WTC11 (cell line): ENCODE measurements around the gene PPP1R9A. TPM values are rescaled to one million over a fixed set of nuclear protein-coding genes. Genes with fewer than 3 reads are reported as not detected.

Source experiments
- ATAC-seq: fragments of 200-7000 bp; cut with Tn5 transposase; 2 replicates; pipeline ENCODE4 v1.10.0; 2021; ENCODE audit warnings: mild to moderate bottlenecking, moderate library complexity
- CTCF ChIA-PET: fragments of 300-600 bp; sonication (Branson Sonifier 250); formaldehyde crosslinking; loops from one replicate; lab custom pipeline; 2021; ENCODE audit warnings: antibody characterized with exemption; lab: Charles Lee
- POLR2A ChIA-PET: fragments of 350-600 bp; sonication (Branson Sonifier 250); formaldehyde crosslinking; loops from one replicate; lab custom pipeline; 2021; ENCODE audit warnings: antibody characterized with exemption; lab: Charles Lee
- DNase-seq: peaks from one replicate; pipeline ENCODE4 v3.0.0; 2021; ENCODE audit warnings: low spot score
- H3K27ac Mint-ChIP-seq: 2 replicates; pipeline ENCODE4 v1.8.0; 2021; ENCODE audit warnings: mixed read lengths
- H3K27me3 Mint-ChIP-seq: 2 replicates; pipeline ENCODE4 v1.8.0; 2021; ENCODE audit warnings: low read depth, mild to moderate bottlenecking, moderate library complexity, mixed read lengths
- H3K36me3 Mint-ChIP-seq: 2 replicates; pipeline ENCODE4 v1.8.0; 2021; ENCODE audit warnings: mixed read lengths
- H3K4me1 Mint-ChIP-seq: 2 replicates; pipeline ENCODE4 v1.8.0; 2022; ENCODE audit warnings: mixed read lengths
- H3K4me3 Mint-ChIP-seq: 2 replicates; pipeline ENCODE4 v1.8.0; 2021; ENCODE audit warnings: mild to moderate bottlenecking, moderate library complexity, mixed read lengths
- H3K9me3 Mint-ChIP-seq: 2 replicates; pipeline ENCODE4 v1.8.0; 2021; ENCODE audit warnings: mixed read lengths
- FOXJ3 ChIP-seq: sonication (generic); formaldehyde crosslinking; IDR thresholded peaks from 2 replicates; pipeline ENCODE4 v1.9.0; 2021; ENCODE audit warnings: missing genetic modification reagents, mild to moderate bottlenecking, borderline replicate concordance
- HMGA2 ChIP-seq: fragments of 250-450 bp; sonication (Bioruptor Pico); IDR thresholded peaks from 2 replicates; pipeline ENCODE4 v1.4.0; 2021; ENCODE audit warnings: mild to moderate bottlenecking, moderate library complexity
- JAZF1 ChIP-seq: fragments of 250-450 bp; sonication (Bioruptor Pico); IDR thresholded peaks from 2 replicates; pipeline ENCODE4 v1.9.0; 2021; ENCODE audit warnings: moderate library complexity, mild to moderate bottlenecking, inconsistent platforms
- KAT7 ChIP-seq: sonication (generic); formaldehyde crosslinking; IDR thresholded peaks from 2 replicates; pipeline ENCODE4 v1.8.1; 2023; ENCODE audit warnings: missing genetic modification reagents, mild to moderate bottlenecking, borderline replicate concordance
- MXD4 ChIP-seq: fragments of 250-450 bp; sonication (Bioruptor Pico); IDR thresholded peaks from 2 replicates; pipeline ENCODE4 v1.8.0; 2021; ENCODE audit warnings: mild to moderate bottlenecking, moderate library complexity, borderline replicate concordance
- NFYB ChIP-seq: sonication (generic); formaldehyde crosslinking; conservative IDR thresholded peaks from 2 replicates; pipeline ENCODE4 v1.8.0; 2022; ENCODE audit warnings: low read depth, missing genetic modification reagents
- NR3C1 ChIP-seq: sonication (generic); formaldehyde crosslinking; conservative IDR thresholded peaks from 2 replicates; pipeline ENCODE4 v1.8.1; 2023; ENCODE audit warnings: low read depth, mild to moderate bottlenecking, missing genetic modification reagents
- SMAD3 ChIP-seq: sonication (generic); formaldehyde crosslinking; IDR thresholded peaks from 2 replicates; pipeline ENCODE4 v1.8.0; 2022; ENCODE audit warnings: missing genetic modification reagents, mild to moderate bottlenecking, borderline replicate concordance
- SMAD4 ChIP-seq: sonication (generic); formaldehyde crosslinking; IDR thresholded peaks from 2 replicates; pipeline ENCODE4 v1.8.0; 2022; ENCODE audit warnings: mild to moderate bottlenecking, missing genetic modification reagents
- ZBTB21 ChIP-seq: sonication (generic); formaldehyde crosslinking; IDR thresholded peaks from 2 replicates; pipeline ENCODE4 v1.8.1; 2023; ENCODE audit warnings: mild to moderate bottlenecking, missing genetic modification reagents, borderline replicate concordance
- ZNF121 ChIP-seq: sonication (generic); formaldehyde crosslinking; IDR thresholded peaks from 2 replicates; pipeline ENCODE4 v1.8.0; 2023; ENCODE audit warnings: missing genetic modification reagents
- ZNF219 ChIP-seq: sonication (generic); formaldehyde crosslinking; IDR thresholded peaks from 2 replicates; pipeline ENCODE4 v1.8.0; 2023; ENCODE audit warnings: missing genetic modification reagents, mild to moderate bottlenecking, borderline replicate concordance
- ZNF396 ChIP-seq: fragments of 250-450 bp; sonication (Bioruptor Pico); IDR thresholded peaks from 2 replicates; pipeline ENCODE4 v1.8.0; 2021; ENCODE audit warnings: mild to moderate bottlenecking, moderate library complexity, borderline replicate concordance
- ZNF671 ChIP-seq: fragments of 250-450 bp; sonication (Bioruptor Pico); IDR thresholded peaks from 2 replicates; pipeline ENCODE4 v1.8.0; 2021; ENCODE audit warnings: mild to moderate bottlenecking
- total RNA-seq: library from RNA; stranded (reverse); gene quantifications from 3 replicates; pipeline ENCODE4 v1.2.3, GENCODE V29; 2021
- TF ChIP-seq, protein P1 (sequence below): fragments of 200-600 bp; IDR thresholded peaks from 2 replicates; pipeline ENCODE4 v1.8.0; 2022; ENCODE audit warnings: antibody characterized with exemption
- TF ChIP-seq, protein P2 (sequence below): sonication (generic); formaldehyde crosslinking; IDR thresholded peaks from 2 replicates; pipeline ENCODE4 v1.8.0; 2022; ENCODE audit warnings: mild to moderate bottlenecking, missing genetic modification reagents
- TF ChIP-seq, protein P3 (sequence below): sonication (generic); formaldehyde crosslinking; IDR thresholded peaks from 2 replicates; pipeline ENCODE4 v1.8.1; 2023; ENCODE audit warnings: mild to moderate bottlenecking, missing genetic modification reagents, borderline replicate concordance
- TF ChIP-seq, protein P4 (sequence below): sonication (generic); formaldehyde crosslinking; IDR thresholded peaks from 2 replicates; pipeline ENCODE4 v1.8.1; 2022; ENCODE audit warnings: mild to moderate bottlenecking, moderate library complexity, missing genetic modification reagents
- TF ChIP-seq, protein P5 (sequence below): fragments of 250-450 bp; sonication (Bioruptor Pico); IDR thresholded peaks from 2 replicates; pipeline ENCODE4 v1.9.0; 2021; ENCODE audit warnings: mild to moderate bottlenecking

PPP1R9A gene
- total RNA-seq, 1 experiment from 2014 or later = 16.8 TPM

DNA sequence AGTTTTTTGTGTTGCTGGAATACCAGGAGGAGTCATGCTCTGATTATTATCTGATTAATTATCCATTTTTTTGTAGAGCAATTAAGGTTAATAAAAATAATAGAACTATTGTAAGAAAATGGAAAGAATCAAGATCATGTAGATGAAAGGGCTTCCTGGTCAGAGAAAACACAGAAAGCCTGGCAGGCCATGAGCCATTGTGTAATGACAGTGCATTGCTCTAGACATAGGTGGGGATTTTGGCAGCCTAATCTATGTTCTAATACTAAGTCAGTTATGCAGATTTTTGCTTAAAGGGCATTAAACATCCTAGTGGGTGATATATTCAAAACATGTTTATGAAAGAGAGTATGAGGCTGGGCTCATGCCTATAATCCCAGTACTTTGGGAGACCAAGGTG lies 198.2 kb downstream of the PPP1R9A start (continued):
- TF ChIP-seq, protein P1, sequence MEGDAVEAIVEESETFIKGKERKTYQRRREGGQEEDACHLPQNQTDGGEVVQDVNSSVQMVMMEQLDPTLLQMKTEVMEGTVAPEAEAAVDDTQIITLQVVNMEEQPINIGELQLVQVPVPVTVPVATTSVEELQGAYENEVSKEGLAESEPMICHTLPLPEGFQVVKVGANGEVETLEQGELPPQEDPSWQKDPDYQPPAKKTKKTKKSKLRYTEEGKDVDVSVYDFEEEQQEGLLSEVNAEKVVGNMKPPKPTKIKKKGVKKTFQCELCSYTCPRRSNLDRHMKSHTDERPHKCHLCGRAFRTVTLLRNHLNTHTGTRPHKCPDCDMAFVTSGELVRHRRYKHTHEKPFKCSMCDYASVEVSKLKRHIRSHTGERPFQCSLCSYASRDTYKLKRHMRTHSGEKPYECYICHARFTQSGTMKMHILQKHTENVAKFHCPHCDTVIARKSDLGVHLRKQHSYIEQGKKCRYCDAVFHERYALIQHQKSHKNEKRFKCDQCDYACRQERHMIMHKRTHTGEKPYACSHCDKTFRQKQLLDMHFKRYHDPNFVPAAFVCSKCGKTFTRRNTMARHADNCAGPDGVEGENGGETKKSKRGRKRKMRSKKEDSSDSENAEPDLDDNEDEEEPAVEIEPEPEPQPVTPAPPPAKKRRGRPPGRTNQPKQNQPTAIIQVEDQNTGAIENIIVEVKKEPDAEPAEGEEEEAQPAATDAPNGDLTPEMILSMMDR = no peak
- TF ChIP-seq KAT7 (CRISPR knock-in tag) (no peak), SMAD3 (CRISPR knock-in tag) (no peak), JAZF1 (CRISPR knock-in tag) (no peak), SMAD4 (CRISPR knock-in tag) (no peak)

DNA sequence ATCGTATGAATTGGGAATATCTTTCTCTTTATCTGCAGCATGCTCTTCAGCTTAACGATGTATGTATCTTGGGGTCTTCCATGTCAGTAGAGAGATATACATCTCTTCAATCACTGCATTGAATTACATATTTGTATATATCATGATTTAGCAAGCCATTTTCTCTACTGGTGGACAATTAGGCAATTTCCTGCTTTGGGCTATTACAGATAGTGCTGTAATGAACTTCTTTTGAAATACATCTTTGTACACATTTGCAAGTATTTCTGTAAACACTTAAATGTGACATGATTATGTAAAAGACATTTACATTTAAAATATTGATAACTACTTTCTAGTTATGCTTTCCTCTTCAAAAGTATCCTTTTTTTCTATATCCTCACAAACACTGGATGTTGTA lies 199.0 kb downstream of the PPP1R9A start:
- Mint-ChIP-seq H3K4me1 (peaks cover 8% of the 10 kb centered on the region), H3K9me3 (peaks cover 2% of the 10 kb centered on the region; the same call in 1 of the 2 replicates), H3K36me3 (no peaks in the 10 kb centered on the region), H3K4me3 (no peak overlapping the region), H3K27ac (no peak overlapping the region), H3K27me3 (no peaks in the 10 kb centered on the region)
- TF ChIP-seq ZBTB21 (no peak), ZNF121 (CRISPR knock-in tag) (no peak), ZNF396 (CRISPR knock-in tag) (no peak), KAT7 (CRISPR knock-in tag) (no peak), FOXJ3 (no peak), HMGA2 (no peak), MXD4 (CRISPR knock-in tag) (no peak), ZNF219 (CRISPR knock-in tag) (no peak), NFYB (CRISPR knock-in tag) (no peak), SMAD3 (CRISPR knock-in tag) (no peak), NR3C1 (CRISPR knock-in tag) (no peak), ZNF671 (no peak)
- TF ChIP-seq, protein P2, sequence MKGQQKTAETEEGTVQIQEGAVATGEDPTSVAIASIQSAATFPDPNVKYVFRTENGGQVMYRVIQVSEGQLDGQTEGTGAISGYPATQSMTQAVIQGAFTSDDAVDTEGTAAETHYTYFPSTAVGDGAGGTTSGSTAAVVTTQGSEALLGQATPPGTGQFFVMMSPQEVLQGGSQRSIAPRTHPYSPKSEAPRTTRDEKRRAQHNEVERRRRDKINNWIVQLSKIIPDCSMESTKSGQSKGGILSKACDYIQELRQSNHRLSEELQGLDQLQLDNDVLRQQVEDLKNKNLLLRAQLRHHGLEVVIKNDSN (CRISPR knock-in tag) = no peak
- TF ChIP-seq, protein P3, sequence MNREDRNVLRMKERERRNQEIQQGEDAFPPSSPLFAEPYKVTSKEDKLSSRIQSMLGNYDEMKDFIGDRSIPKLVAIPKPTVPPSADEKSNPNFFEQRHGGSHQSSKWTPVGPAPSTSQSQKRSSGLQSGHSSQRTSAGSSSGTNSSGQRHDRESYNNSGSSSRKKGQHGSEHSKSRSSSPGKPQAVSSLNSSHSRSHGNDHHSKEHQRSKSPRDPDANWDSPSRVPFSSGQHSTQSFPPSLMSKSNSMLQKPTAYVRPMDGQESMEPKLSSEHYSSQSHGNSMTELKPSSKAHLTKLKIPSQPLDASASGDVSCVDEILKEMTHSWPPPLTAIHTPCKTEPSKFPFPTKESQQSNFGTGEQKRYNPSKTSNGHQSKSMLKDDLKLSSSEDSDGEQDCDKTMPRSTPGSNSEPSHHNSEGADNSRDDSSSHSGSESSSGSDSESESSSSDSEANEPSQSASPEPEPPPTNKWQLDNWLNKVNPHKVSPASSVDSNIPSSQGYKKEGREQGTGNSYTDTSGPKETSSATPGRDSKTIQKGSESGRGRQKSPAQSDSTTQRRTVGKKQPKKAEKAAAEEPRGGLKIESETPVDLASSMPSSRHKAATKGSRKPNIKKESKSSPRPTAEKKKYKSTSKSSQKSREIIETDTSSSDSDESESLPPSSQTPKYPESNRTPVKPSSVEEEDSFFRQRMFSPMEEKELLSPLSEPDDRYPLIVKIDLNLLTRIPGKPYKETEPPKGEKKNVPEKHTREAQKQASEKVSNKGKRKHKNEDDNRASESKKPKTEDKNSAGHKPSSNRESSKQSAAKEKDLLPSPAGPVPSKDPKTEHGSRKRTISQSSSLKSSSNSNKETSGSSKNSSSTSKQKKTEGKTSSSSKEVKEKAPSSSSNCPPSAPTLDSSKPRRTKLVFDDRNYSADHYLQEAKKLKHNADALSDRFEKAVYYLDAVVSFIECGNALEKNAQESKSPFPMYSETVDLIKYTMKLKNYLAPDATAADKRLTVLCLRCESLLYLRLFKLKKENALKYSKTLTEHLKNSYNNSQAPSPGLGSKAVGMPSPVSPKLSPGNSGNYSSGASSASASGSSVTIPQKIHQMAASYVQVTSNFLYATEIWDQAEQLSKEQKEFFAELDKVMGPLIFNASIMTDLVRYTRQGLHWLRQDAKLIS (CRISPR knock-in tag) = no peak
- TF ChIP-seq, protein P4, sequence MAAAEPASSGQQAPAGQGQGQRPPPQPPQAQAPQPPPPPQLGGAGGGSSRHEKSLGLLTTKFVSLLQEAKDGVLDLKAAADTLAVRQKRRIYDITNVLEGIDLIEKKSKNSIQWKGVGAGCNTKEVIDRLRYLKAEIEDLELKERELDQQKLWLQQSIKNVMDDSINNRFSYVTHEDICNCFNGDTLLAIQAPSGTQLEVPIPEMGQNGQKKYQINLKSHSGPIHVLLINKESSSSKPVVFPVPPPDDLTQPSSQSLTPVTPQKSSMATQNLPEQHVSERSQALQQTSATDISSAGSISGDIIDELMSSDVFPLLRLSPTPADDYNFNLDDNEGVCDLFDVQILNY = no peak
- no peak for ATAC-seq
- no peak for DNase-seq
- CTCF ChIA-PET = no interaction called here
- POLR2A ChIA-PET = no interaction called here

DNA sequence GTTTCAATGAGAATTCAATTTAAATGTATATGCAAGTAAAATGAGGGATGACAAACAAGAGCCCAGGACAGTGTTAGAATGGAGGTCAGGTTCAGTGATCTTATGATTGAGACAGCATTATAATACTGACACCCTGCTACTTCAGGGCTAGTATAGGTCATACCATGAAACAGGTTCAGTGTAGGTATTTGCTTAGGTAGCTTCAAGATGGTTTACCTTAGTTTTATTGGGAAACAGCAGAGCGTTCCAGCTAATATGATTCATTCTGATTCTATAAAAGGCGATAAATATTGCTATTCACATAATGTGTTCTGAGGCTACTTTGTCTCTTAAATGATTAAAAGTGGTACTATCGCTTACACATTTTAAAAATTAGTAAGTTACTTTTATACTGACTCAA lies 203.3 kb downstream of the PPP1R9A start:
- Mint-ChIP-seq H3K36me3 (no peaks in the 10 kb centered on the region), H3K27me3 (no peaks in the 10 kb centered on the region), H3K4me1 (no peaks in the 10 kb centered on the region), H3K9me3 (peaks cover 2% of the 10 kb centered on the region; the same call in 1 of the 2 replicates), H3K4me3 (no peak overlapping the region), H3K27ac (no peak overlapping the region)
- DNase-seq = no peak
- CTCF ChIA-PET = no interaction called here
- no peak for ATAC-seq
- TF ChIP-seq, protein P5, sequence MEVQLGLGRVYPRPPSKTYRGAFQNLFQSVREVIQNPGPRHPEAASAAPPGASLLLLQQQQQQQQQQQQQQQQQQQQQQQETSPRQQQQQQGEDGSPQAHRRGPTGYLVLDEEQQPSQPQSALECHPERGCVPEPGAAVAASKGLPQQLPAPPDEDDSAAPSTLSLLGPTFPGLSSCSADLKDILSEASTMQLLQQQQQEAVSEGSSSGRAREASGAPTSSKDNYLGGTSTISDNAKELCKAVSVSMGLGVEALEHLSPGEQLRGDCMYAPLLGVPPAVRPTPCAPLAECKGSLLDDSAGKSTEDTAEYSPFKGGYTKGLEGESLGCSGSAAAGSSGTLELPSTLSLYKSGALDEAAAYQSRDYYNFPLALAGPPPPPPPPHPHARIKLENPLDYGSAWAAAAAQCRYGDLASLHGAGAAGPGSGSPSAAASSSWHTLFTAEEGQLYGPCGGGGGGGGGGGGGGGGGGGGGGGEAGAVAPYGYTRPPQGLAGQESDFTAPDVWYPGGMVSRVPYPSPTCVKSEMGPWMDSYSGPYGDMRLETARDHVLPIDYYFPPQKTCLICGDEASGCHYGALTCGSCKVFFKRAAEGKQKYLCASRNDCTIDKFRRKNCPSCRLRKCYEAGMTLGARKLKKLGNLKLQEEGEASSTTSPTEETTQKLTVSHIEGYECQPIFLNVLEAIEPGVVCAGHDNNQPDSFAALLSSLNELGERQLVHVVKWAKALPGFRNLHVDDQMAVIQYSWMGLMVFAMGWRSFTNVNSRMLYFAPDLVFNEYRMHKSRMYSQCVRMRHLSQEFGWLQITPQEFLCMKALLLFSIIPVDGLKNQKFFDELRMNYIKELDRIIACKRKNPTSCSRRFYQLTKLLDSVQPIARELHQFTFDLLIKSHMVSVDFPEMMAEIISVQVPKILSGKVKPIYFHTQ (CRISPR knock-in tag) = no peak
- POLR2A ChIA-PET = no interaction called here
